CD1c-positive myeloid dendritic cell (primary cell): ENCODE results near the gene CLEC16A.

ENCODE experiments used
- DNase-seq: peaks from one replicate; pipeline ENCODE4 v3.0.0-alpha.2; 2016; ENCODE audit errors: extremely low spot score

CLEC16A gene

DNA sequence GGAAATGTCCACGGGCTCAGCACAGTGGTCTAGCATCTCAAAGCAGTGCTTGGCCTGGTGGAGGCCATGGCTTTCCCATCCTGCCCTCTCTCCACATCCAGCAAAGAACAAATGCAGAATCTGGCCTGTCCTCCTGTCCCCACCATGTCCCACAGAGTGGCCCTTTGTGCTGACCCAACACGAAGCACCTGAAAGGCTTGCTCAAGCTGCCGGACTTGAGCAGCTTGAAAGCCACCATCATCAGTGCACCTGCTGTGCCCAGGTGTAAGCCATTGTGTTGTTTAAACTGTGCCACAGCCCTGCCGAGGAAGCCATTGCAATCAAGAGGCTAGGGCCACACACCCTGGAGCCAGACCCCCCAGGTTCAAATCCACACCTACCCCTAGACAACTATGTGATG is 196.1 kb downstream of the CLEC16A start:
- DNase-seq: no peak

DNA sequence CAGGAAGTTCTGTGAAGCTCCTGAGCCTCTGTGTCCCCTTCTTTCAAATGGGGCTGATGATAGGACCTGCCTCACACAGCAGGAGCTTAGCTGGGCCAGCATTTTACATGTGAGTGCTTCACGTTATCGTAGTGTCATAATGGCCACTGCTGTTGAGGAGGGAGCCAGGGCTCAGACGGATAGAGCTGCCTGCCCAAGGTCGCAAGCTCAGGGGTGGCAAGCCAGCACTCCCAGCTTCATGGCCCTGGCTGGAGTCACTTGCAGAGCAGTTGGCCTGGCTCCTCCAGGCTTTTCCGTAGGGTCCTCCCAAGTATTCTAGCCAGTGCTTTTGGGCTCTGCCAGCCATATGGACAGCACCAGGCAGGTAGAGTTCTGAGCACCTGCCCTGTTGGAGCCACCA is 196.5 kb downstream of the CLEC16A start:
- no peak for DNase-seq

DNA sequence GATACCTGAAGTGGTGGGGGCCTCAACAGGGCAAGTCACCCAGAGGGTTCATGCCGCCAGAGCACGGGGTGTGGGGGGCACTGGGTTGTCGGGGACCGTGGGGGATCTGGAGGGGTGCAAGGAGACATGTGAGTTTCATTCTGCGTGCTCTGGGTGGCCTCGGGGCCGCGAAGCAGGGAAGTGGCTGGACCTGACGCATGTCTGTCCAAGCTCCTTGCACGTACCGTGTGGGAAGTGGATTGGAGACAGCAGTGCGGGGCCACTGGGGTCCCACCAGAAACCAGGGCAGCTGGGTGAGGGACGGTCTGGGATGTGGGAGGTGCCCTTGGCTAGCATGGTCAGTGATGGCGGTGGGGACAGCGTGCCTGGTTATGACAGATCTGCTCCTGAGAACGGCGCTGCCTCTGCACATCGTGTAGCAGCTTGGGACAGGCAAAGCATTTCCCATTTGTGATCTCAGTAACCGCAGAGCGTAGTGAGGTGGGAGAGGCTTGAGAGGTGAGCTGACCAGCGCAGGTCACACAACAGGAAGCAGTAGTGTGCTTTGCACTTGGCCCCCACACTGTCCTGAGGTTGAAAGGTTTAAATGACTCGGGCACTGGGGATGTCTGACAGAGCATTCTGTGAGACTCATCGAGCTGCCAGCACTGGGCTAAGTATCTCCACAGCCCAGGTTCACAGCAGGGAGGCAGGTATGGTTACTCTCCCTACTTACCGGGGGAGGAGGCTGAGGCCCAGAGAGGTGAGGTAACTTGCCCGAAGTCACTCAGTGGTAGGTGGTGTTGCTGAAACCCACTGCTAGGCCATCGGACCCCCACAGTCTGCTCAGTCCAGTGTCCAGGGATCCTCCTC is 197.3 kb downstream of the CLEC16A start:
- no peak for DNase-seq

DNA sequence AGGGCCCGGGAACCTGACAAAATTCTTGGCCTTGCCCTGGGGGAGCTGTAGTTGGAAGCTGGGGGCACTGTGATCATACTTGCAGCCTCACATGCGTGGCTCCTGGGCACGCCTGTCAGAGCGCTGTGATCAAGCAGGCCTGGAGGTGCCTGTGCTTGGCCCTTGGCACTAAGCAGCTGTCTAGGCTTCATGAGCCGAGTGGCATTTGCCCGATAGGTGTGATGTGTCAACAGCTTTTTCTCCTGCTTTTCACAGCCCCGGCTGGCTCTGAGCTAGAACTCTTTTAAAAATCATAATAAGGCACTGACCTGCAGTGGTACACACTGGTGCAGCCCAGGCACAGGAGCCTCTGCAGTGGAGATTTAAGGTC is 197.9 kb downstream of the CLEC16A start:
- no peak for DNase-seq

DNA sequence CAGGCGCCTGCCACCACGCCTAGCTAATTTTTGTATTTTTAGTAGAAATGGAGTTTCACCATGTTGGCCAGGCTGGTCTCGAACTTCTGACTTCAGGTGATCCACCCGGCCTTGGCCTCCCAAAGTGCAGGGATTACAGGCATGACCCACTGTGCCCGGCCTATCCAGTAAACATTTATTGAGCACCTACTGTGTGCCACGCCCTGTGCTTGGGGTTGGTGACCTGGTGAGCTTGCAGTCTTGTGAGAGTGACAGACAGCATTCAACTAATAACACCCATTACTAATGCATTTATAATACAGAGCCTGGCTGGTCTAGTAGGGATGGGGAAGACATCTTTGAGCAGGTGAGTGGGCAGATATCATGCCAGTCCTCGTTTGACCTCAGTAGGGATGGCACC is 198.6 kb downstream of the CLEC16A start:
- no peak for DNase-seq

DNA sequence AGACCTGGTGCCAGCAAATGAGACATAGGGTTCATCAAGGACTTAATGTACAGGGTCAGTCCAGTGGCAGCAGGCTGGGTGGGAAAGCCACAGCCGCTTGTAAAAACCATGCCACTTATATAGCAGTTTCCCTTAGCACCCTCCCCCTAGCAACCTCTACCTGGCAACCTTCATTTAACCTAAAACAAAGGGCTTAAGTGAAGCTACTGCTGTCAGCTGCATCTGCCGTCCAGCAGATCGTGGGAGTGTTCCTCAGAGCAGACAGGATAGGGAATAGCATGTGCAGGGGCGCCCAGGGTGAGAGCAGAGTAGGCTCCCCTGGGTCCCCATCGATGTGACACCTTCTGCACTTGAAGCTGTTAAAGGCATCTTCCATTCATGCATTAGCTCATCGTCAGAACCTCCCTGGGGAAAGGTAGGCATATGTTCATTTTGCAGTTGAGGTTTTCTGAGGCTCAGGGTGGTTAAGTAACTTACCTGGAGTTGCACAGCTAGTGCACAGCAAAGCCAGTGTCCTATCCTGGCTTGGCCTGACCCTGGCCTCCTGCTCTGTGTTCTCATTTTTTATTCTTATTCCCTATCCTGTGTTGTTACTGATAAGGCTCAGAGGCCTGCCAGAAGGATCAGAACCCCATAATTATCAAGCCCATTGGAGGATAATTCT is 199.1 kb downstream of the CLEC16A start:
- DNase-seq: no peak

DNA sequence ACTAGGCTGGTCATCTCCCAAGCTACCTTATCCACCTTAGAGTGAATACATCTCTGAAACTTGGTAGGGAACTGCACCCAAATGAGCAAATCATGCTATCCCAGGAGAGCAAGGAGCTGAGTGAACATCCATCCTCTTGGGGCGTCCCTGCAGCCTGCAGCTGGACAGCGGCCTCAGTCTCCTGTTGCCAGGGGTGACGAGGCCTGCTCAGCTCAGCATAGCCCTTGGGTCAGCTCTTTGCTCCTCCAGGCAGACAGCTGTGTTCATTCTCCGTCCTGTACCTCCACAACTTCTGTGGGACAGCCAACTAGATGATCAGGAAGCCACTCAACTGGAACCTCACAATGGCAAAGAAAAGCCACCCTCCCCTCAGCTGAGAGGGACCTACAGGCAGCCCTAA is 199.8 kb downstream of the CLEC16A start:
- DNase-seq: no peak

DNA sequence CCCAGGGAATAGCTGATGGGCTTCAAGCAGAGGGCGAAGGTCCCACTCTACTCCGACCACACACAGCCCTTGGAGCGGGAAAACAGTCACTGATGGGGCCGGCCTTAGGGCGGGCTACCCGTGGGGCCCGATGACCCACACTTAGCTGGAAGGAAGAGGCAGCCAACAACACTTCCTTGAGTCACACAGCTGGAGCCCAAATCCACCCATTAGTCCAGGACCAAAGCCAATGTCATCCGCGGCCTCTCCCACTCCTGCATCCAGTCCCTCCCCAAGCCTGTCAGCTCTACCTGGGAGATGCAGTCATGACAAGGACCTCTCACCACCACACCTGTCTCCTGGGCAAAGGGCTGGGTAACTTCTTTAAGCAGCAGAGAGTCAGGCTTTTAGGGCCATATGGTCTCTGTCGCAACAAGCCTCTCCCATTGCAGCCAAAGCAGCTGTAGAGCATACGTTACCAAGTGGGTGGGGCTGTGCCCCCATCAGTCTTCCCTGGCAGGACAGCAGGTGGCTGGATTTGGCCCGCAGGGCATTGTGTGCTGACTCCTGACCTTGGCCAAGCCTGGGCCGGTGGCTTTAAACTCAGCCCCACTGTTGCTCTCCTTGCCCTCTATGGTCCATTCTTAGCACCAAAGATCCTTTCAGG is 200.9 kb downstream of the CLEC16A start:
- DNase-seq: no peak

DNA sequence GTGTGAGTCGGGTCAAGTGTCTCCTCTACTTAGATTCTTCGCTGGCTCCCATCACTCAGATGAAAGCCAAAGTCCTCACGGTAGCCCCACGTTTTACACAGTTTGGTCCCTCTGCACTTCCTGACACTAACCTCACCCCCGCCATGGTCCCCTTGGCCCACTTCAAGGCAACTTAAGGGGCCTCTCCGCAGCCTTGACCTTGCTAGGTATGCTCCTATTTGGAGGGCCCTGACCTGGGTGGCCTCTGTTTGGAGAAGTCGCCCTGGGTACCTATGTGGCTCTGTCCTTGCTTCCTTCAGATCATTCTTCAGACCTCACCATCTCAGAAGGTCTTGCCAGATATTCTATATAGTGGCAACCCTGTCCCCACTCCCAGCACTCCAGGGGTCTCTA is 201.5 kb downstream of the CLEC16A start:
- DNase-seq: no peak

DNA sequence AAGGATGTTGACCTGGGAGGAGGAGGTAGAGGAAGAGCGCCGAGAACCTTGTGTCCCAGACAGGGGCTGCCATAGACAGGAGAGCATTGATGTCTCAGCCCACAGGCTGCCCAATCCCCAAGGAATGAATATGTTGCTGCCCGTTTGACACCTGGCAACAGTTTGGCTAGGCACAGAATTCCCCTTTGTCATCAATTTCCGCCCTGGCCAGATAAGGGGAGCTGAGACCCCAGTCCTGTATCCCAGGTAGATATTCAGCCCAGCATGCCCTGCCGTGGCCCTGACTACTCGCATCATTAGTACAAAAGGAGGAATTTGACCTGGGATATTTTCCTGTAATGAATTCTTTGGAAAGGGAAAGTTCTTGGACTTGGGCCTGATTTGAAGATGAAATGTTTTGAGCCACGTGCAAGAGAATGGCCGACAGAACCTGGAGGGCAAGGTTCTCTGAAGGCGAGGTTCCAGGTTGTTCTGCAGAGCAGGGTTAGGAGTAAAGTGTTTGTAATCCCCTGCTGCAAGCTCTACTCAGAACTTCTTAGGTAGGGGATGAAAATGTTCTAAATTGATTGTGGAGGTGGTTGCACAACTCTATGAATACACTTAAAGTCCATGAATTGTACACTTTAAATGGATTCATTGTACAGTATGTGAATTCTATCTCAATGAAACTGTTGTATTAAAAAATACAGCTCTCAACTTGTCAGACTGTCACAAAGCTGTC is 202.8 kb downstream of the CLEC16A start:
- no peak for DNase-seq

DNA sequence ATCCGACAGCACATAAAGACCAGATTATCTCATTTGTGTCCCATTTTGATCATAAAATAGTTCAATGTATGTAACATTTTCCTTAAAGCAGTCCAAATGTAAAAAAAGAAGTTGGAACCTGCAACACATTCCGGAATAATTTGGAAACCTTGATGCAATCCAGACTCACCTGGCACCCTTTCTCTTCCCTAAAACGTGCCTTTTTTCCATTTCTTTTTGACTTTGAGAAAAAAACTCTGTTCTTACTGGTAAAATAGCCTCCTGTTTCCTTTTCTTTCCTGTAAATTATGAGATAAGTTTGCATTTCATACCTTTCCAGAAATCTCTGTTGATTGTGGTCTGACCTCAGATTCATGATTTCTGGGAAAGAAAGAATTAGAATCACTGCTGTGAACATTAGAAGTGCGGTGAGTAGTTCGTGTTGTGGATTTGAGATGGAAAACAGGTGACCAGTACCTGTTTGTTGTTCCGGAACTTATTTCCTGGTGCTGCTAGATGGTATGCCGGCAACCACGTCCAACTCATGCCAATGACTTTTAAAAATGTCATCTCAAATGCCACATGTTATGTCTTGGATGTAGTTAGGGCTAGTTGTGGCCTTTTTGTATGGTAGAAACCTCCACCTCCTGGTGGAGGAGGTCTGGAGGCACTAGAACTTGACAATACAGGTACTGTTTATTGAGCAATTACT is 203.5 kb downstream of the CLEC16A start:
- DNase-seq: no peak

DNA sequence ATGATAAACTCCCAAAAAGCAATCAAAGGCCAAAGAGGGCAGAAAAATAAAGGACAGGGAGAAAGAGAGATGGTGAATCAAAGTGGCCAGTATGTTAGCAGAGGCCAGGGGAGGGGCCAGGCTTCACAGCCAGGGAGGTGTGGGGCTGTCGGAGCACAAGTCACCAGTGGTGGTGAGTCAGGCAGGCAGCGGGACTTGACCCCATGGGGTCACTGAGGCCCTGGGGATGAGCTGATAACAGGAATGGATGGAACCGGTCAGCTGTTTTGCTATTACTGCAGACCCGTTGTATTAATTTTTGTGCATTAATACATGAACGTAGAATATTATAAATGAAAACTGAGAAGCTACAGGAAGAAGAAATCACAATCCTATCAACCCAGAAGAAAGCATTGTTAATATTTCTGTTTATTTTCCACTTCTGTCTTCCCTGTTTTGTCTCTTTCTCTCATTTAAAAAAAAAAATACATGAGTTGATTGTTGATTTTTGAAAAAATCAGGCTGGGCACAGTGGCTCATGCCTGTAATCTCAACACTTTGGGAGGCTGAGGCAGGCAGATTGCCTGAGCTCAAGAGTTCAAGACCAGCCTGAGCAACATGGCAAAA is 204.8 kb downstream of the CLEC16A start:
- DNase-seq: no peak

DNA sequence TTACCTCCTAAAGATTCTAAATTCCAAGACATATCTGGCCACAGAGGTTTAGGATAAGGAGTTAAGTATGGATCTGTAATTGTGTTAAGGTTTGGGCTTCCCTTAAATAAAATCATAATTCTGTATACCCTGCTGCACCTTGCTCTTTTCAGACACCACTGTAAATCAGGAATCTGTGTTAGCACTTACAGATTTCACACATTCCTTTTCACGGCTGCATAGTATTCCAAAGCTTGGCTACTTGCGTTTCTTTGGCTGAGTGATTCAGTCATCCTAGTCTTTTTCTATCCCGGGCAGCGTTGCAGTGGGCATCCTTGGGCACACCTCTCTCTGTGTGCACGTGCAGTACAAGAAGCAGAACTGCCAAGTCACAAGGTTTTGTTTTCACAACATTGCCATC is 205.8 kb downstream of the CLEC16A start:
- DNase-seq: no peak

DNA sequence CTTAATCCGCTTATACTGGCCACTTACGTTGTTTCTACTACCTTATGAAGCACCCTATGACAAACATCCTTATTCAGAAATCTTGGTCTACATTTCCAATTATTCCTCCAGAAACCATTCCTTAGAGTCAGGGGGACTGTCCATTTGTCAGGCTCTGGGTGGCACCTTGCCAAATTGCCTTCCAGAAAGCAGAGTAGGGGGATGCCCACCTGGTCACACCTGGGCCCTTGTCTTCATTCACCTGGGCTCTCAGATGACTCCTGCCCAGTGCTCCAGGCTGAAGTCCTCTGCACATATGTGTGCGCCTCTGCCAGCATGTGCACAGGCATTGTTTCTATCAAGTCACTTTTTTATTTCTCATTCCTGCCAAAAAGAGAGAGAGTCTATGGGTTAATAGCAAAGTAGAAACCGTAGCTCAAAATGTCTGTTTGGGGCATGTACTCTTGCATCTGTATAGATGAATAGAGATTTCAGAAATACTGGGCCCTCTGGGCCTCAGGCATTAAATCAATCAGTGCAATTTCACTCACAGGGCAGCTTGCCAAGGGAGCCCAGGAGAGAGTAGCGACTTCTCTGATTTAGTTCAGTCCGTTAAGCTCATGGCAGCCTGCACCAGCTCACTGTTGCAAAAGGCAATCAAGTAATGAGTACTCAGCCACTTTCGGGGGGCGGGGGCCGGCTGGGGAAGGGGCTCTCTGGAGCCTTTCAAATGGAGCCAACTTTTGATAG is 207.0 kb downstream of the CLEC16A start:
- DNase-seq: no peak

DNA sequence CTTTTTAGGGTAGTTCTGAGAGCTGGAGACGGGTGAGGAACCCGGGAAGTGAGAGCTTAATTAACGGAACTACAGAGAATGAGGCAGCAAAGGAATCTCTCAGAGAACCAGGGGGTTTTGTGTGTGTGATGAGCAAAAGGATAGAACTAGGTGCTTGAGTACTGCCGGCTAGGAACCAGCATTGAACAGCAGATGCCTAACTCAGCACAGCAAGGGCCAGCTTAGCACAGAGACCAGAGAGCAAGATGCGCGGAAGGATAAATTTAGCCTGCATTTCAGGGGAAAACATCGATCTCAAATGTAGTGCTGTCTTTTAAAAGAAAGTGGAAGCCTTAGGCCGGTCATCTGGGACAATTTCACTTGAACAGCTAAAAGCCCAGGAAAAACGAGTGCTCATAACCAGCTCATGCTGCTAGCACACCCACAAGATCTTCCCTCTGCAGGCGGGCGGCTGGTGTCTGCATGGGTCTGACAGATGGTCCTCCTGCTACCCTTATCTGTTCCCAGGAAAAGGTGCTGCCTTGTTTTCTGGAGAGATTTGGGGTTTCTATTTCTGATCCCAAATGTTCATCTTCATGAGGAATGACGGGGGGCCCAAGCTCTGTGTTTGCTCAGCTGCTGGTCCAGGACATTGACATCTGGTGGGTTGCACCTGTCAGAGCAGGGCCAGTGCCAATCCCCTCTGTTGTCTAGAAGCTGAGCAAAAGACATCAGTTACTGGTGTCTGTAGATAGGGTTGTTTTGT is 207.7 kb downstream of the CLEC16A start:
- no peak for DNase-seq

DNA sequence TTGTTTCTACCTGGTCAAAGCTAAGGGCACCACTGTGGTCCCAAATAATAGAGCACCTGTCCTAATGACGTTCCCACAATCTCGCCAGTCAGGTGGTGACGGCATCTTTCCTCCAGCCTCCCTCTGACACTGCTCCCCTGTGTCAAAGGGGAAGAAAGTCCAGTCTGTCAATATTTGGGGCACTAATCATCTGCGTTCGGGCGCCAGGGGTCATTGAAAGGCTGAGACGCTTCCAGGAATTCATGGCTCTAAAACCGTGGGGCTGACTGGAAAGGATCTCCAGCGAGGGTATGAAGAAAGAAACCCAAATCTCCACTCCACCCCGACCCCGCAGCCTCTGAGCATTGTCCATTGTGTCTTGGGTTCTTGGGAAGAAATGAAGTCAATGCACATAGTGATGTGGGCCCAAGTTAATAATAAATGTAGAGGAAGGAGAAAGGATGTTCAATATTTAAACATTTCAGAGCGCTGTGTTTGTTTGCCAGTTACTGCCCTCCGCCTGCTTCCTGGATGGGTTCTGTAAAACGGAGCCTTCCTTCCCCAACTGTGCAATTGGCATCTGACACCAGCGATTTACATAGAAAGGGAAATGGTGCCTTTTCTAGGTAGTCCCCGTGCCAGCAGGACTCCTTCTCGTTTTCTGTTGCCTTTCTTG is 208.4 kb downstream of the CLEC16A start:
- DNase-seq: peak; percentile 88

DNA sequence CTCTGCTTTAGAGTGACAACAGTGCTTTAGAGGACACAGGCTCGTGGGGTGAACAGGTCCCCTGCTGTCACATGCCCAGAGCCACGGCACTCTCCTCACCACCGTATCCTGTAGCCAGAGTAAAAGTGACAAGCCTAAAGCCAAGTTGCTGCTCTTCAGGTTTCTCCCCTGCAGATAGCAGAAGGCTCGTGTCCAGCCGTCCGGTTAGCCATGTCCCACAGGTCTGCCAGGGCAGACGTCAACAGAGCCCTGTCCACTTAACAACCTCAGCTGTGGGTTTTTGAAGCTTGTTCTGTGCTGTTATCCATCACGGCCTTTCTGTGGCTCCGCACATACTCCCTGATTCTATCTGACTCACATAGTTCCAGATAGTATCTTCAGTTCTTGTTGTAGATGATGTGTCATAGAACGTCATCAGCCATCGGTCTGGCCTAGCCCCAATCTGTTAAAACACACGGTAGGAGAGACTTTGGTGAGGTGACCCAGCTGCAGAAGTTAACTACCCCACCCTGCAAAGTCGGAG is 211.0 kb downstream of the CLEC16A start:
- DNase-seq: no peak

DNA sequence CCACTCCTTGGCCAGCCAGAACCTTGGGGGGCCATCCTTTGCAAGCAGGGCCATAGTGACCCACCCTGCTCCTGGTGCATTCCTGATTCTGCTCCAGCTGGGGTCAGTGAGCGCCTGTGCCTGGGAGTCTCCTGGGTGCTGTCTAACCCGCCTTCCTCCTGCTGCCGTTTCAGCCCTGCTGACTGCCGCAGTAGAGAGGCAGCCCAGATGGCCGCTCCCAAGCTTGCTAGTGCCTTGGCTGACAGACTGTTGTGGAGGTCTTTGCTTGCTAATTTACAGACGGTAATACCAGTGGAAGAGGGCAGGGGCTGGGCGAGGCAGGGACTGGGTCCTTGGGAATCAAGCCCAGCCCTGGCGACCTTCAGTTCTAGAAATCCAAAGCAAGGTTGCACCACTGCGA is 212.0 kb downstream of the CLEC16A start:
- DNase-seq: no peak

DNA sequence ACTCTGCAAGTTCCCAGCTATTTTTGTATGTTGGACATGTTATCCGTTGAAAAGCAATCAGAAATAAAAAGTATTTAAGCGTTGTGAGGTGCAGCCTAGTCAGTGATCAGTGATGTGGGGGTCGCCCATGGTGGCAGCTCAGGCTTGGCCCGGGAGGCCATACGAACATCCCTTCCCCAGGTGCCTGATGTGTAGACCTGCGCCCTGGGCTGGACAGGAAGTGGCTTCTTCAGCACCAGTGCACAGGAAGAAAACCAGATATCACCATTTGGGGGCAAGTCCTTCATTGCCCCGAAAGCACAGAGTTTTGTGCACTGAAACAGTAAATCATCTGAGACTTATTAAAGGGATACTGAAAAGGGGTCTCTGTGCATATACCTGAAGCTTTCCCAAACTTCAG is 212.8 kb downstream of the CLEC16A start:
- DNase-seq: no peak
